GM19324 (cell line): ENCODE measurements around the gene ACTN4.
A peak's percentile ranks its signal among the peaks of the same experiment; 100 is the strongest.

Experiments
- ATAC-seq: cut with Tn5 transposase; IDR thresholded peaks from one replicate; pipeline ENCODE4 v1.9.1; 2021; ENCODE audit warnings: mild to moderate bottlenecking, moderate library complexity; ENCODE audit not compliant: unreplicated experiment, low FRiP score

The ACTN4 gene

GRCh38 chr19:38733493-38734175, 86.2 kb downstream of the ACTN4 start:
- ATAC-seq, result no peak

DNA sequence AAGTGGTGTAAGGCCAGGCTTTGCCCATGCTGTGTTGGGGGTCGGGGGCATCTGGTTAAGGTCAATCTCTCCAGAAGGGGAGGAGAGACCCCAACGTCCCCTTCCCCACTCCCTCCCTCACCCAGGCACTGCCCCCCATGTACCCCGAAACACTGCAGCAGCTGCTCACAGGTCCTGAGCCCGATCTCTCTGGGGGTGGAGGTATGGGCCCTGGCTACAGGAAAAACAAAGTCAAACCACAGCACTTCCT, 86.7 kb downstream of the ACTN4 start:
- ATAC-seq, result no peak

GRCh38 chr19:38734426-38735256, 87.2 kb downstream of the ACTN4 start:
- no peak for ATAC-seq

DNA sequence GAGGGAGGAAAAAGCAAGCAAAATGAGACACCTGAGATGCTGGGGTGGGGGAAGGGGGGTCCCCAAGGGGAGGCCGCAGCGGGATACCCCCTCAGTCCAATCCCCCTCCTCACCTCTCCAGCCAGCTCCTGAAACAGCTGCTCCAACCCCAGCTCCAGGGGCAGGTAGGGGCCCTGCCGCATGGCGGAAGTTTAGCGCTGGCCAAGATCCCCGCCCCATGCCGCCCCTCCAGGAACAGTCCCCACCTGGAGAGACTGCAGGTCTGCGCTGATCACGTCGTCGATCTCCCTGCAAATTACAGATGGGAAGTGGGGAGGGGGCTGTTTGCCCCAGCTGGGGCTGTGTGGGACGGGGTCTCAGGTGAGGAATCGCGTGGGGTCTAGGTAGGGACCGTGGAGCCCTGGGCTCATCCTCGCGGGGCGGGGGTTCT, 87.8 kb downstream of the ACTN4 start:
- no peak for ATAC-seq

DNA sequence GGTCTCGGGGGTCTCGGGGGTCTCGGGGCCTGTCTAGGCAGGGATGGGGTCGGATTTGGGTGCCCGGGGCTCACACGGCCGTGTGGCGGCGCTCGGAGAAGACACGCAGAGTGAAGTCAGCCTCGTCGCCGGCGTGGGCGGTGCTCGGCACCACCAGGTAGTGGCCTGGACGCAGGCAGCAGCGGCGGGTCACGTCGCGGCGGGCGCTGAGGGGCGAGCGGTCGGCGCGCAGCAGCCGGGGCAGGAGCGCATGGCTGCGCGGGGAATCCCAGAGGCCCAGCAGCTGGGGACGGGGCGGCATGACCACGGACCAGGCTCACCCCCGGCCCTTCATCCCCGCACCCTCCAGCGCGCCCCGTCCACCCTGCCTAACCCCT, 88.6 kb downstream of the ACTN4 start:
- ATAC-seq, result peak; percentile 31

DNA sequence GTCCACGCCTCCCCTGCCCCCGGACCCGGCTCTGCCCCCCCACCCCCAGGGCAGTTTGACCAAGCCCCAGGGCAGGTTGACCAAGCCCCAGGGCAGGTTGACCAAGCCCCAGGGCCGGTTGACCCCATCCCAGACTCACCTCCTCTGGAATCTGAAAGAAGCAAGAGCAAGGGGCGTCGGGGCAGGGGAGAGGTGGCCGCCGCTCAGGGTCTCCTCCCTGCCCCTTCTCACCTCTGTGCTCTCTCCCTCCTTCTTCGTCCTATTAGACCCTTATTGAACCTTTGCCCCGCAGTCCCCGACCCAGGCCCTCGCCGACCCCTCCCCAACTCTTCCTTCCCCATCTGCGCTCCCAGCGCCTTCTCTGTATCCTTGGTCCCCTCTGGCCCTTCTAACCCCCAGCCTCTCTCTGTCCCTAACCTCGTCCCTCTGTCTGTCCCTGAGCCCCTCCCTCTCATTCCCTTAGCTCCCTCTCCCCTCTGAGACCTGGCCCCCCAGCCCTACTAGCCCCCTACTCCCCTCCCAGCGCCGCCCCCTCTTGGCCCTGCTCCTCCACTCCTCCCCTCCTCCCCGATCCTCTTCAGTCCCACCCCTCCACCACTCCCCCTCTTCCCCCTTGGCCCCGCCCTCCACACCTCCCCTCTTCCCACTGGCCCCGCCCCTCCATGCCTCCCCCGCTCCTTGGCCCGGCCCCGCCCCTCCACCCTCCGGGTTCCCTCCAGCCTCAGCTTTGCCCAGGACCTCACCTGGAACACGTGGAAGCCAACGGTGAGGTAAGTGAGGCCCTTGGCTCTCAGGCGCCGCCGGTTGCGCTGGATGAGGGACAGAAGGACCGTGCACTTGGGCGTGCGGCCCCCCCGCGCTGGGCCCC, 89.2 kb downstream of the ACTN4 start:
- ATAC-seq, result no peak

- ATAC-seq, result no peak
These were observed 89.9 kb downstream of the ACTN4 start for GRCh38 chr19:38737281-38737865.

- no peak for ATAC-seq
These were observed 90.7 kb downstream of the ACTN4 start for GRCh38 chr19:38737921-38738737.

DNA sequence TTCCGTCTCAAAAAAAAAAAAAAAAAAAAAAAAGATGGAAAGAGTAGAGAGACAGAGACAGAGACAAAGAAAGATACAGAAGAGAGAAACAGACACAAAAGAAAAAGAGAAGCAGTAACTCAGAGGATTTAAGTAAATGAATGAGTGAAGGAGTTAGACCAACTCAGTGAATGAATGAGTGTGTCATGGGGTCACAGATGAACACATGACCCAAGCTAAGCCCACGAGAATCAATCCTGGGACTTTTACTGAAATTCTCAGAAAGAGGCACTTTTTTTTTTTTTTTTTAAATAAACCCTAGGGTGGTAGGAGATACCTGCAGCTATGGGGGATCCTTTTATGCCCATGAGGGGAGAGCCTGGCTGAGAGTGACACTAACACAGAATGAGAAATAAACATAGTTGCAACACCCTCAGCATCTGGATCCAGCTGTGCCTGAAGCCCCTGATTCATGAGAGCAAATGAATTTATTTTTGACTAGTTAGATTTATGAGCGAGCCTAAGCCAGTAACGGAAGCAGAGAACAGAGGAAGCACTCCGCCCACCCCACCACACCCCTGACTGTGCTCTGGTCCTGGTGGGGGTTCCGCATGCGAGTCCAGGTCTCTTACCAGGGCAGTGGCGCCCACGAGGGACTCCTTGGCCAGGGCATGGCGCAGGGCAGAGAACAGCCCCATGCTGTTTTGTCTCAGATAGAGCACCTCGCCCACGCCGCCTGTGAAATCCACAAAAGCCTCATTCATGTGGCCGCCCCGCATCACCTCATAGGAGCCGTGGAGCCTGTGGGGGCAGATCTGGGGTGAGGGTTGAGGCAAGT, 92.2 kb downstream of the ACTN4 start:
- ATAC-seq, result no peak

- no peak for ATAC-seq
These were observed 92.8 kb downstream of the ACTN4 start for GRCh38 chr19:38740257-38740592.

DNA sequence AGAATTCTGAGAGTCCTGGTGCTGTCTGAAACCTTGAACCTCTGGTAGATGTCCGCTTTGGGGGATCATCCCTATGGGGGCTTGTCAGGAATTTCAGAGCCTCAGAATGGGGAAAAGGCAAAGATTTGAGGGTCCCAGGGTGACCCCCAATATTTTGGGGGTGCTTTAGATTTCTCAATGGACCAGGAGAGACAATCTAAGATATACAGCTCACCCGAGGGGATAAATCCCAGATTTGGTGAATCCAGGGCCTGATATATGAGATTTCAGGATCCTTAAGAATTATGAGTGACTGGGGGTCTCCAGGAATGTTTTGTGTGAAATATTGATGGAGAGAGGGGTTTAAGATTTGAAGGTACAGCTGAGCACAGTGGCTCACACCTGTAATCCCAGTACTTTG, 93.5 kb downstream of the ACTN4 start:
- no peak for ATAC-seq

DNA sequence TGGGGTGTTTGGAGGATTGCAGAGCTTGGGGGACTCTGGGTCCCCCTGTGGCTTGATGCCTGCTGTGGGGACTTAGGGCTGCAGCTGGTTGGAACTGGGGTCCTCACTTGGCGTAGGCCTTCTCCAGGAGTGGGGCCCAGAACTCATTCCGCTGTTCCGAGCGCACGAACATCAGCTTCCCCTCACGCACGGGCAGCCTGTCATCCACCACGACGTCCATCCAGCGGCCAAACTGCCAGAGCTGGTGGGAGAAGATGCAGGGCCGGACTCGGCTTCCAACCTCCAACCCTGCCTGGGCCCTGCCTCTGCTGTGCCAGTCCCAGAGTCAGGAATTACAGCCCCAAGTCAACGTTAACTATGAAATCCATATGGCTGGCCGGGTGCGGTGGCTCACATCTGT, 94.2 kb downstream of the ACTN4 start:
- ATAC-seq, result no peak

DNA sequence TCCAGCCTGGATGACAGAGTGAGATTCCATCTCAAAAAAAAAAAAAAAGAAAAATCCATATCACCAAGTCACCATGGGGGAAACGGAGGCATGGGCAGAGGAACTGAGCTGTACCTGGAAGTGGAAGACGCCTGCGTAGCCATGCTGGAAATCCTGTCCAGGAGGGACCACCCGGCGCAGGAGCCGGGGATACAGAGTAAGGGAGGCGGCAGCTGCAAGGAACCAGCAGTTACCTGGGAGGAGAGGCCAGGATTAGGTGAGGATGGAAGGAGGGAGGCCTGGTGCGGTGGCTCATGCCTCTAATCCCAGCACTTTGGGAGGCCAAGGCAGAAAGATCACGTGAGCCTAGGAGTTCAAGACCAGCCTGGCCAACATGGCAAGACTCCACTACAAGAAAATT, 94.8 kb downstream of the ACTN4 start:
- ATAC-seq, result no peak

DNA sequence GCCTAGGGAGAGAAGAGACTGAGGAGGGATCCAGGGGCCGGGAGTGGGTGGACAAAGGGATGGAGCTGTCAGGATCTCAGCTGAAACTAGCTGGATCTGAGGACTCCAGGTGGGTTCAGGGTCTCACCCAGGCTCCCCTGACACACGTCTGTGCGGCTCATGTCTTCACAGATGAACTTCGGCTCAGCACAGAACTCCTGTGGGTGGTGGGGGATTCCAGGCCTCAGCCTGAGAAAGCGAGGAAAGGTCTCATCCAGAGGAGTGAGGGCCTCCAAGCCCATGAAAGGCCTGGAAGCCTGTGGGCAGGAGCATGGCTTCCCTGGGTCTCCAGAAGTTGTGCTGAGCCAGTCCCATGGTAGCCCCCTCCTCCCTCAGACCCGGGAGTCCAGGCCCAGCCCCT, 95.5 kb downstream of the ACTN4 start:
- ATAC-seq, result no peak

GRCh38 chr19:38743394-38744297, 96.2 kb downstream of the ACTN4 start:
- no peak for ATAC-seq

DNA sequence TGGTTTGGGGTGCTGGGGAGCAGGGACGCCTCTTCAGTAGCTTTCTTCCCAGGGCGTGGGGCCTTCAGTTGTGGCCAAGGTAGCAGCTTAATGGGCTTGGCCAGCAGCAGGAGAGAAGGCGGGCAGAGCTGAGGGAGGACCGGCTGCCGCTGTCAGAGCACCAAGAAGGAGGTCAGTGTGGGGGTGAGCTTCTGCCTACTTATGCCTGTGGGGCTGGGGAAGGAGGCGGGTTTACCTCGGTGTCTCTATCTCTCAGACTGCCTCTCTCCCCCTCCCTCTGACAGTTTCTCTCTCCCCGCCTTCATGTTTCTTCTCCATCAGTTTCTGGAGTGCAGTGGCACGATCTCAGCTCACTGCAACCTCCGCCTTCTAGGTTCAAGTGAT, 96.8 kb downstream of the ACTN4 start, which contains the start of gene CAPN12:
Gene CAPN12 (minus strand): TSS at position 177 of the 384 bp plus-strand sequence. CDS start 309 bp downstream, outside the sequence.
- ATAC-seq, result no peak

GRCh38 chr19:38744874-38745273, 97.4 kb downstream of the ACTN4 start:
- no peak for ATAC-seq

DNA sequence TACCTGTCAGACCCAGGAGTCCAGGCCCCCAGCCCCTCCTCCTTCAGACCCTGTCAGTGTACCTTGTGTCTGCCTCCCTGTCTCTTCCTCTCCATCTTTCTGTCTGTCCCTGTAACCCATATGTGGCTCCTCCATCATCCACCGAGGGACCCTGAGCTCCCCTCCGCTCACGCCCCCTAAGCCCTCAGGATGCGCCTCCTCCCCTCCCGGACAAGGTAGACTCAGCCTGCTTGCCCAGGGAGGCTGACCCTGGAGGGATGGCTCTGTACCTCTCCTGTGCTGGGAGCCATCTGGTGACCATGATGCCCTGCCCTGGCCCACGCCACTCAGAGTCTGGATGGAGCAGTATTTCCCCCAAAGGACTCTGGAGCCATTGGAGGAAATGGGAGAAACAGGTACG, 97.9 kb downstream of the ACTN4 start:
- ATAC-seq, result no peak
